OCI-M2 (cell line): ENCODE measurements around the gene RPS23.
"Not testable (repeated sequence)": the region's sequence is repeated elsewhere in the genome, so short reads cannot be mapped to it uniquely, and the experiment has no call there.

Source experiments
- DNase-seq: peaks from one replicate; lab custom pipeline; 2025; ENCODE audit not compliant: unreplicated experiment; lab: John Stamatoyannopoulos, UW

The RPS23 gene

GRCh38 chr5:82290908-82291307, 12.8 kb upstream of the RPS23 start:
- DNase-seq = no peak

GRCh38 chr5:82290005-82290404, 11.9 kb upstream of the RPS23 start:
- DNase-seq = no peak

GRCh38 chr5:82287625-82288024, 9.5 kb upstream of the RPS23 start:
- DNase-seq = no peak

GRCh38 chr5:82285206-82285605, 7.1 kb upstream of the RPS23 start:
- peak; percentile 26 for DNase-seq

- no peak for DNase-seq
These were observed 5.7 kb upstream of the RPS23 start for GRCh38 chr5:82283893-82284292.

GRCh38 chr5:82278711-82279370, 687 bp upstream of the RPS23 start:
- no peak for DNase-seq

- no peak for DNase-seq
These were observed 554 bp downstream of the RPS23 start for GRCh38 chr5:82277613-82277986.

- no peak for DNase-seq
These were observed 1.1 kb downstream of the RPS23 start for GRCh38 chr5:82276800-82277612.

GRCh38 chr5:82275216-82275664, 2.9 kb downstream of the RPS23 start:
- DNase-seq = no peak

- DNase-seq = no peak
These were observed 3.6 kb downstream of the RPS23 start for GRCh38 chr5:82274343-82275211.

GRCh38 chr5:82273426-82273825, 4.7 kb downstream of the RPS23 start:
- not testable (repeated sequence) for DNase-seq

- not testable (repeated sequence) for DNase-seq
These were observed 5.4 kb downstream of the RPS23 start for GRCh38 chr5:82272571-82273356.

GRCh38 chr5:82269363-82269762, 8.8 kb downstream of the RPS23 start:
- DNase-seq = not testable (repeated sequence)

GRCh38 chr5:82267297-82267933, 10.7 kb downstream of the RPS23 start:
- DNase-seq = not testable (repeated sequence)

- no peak for DNase-seq
These were observed 13.1 kb downstream of the RPS23 start for GRCh38 chr5:82265047-82265446.

- no peak for DNase-seq
These were observed 18.9 kb downstream of the RPS23 start for GRCh38 chr5:82259172-82259800.

GRCh38 chr5:82257729-82258128, 20.4 kb downstream of the RPS23 start:
- no peak for DNase-seq

- DNase-seq = no peak
These were observed 20.9 kb downstream of the RPS23 start for GRCh38 chr5:82257247-82257646.

- DNase-seq = no peak
These were observed 22.3 kb downstream of the RPS23 start for GRCh38 chr5:82255844-82256243.

- no peak for DNase-seq
These were observed 25.4 kb downstream of the RPS23 start for GRCh38 chr5:82252744-82253143.
